K562 (cell line): Measurements from ENCODE around the gene NQO2. TPM values are rescaled to one million over a fixed set of nuclear protein-coding genes. Genes with fewer than 3 reads are reported as not detected.
A peak's percentile ranks its signal among the peaks of the same experiment; 100 is the strongest.

Experiments used
- ATAC-seq: fragments of 200-7000 bp; cut with Tn5 transposase; 3 replicates; pipeline ENCODE4 v1.9.1; 2020; ENCODE audit warnings: moderate library complexity
- BruUV-seq: library from RNA; stranded (reverse); fragments of 400-500 nt; replicated peaks from 2 replicates; lab custom pipeline; 2021; lab: Mats Ljungman, UMichigan
- CTCF ChIA-PET: fragments of 300-600 bp; formaldehyde crosslinking; extraction: SDS; loops from one replicate; lab custom pipeline; 2021; ENCODE audit warnings: low intra/inter-chr PET ratio; lab: Yijun Ruan, JAX
- POLR2A ChIA-PET: fragments of 300-600, 350-650 bp; sonication (Branson Sonifier 250); formaldehyde crosslinking; extraction: SDS; loops from one replicate; lab custom pipeline; 2021; ENCODE audit warnings: antibody characterized with exemption, inconsistent platforms; lab: Yijun Ruan, JAX
- DNase-seq, 4 experiments: peaks; one replicate each; pipeline versions ENCODE4 v3.0.0 to v3.0.0-alpha.2; 2011 to 2018; ENCODE audit warnings: low spot score in 3 of 4, mixed read lengths in 3 of 4; ENCODE audit errors: extremely low read depth in 1 of 4
- FAIRE-seq: peaks from 2 replicates; lab custom pipeline; 2011; peaks lifted over from hg19 to GRCh38; lab: Jason Lieb, UNC
- H2AFZ ChIP-seq: 2 replicates; pipeline ENCODE4 v1.6.0; 2011; ENCODE audit warnings: low read depth, low read length, control low read depth, inconsistent platforms
- H3K27ac ChIP-seq: fragments of 200-600 bp; 3 replicates; pipeline ENCODE4 v1.8.0; 2011; ENCODE audit warnings: low read depth, mild to moderate bottlenecking, control low read depth, inconsistent platforms, low read length, moderate library complexity, mixed read lengths; ENCODE audit errors: extremely low read depth
- H3K27me3 ChIP-seq, 2 experiments: fragments of 300-600 bp in 1 of 2; 2 replicates in 1 of 2; 3 replicates in 1 of 2; pipeline versions ENCODE4 v1.6.0 to v1.8.0; 2011; ENCODE audit warnings: inconsistent platforms in 2 of 2, low read length in 2 of 2, mild to moderate bottlenecking in 1 of 2, mixed read lengths in 1 of 2, moderate library complexity in 1 of 2; ENCODE audit not compliant: control insufficient read depth in 2 of 2, insufficient read depth in 2 of 2
- H3K36me3 ChIP-seq: fragments of 300-600 bp; 3 replicates; pipeline ENCODE4 v1.8.0; 2011; ENCODE audit warnings: mild to moderate bottlenecking, low read length, inconsistent platforms; ENCODE audit not compliant: control insufficient read depth, insufficient read depth
- H3K4me1 ChIP-seq, 2 experiments: fragments of 200-600 bp in 1 of 2; replicated peaks in 1 of 2; 2 replicates in 1 of 2; 3 replicates in 1 of 2; pipeline versions ENCODE4 v1.5.1 to v1.8.0; 2011; ENCODE audit warnings: inconsistent platforms in 2 of 2, low read length in 2 of 2, mild to moderate bottlenecking in 1 of 2, mixed read lengths in 1 of 2, moderate library complexity in 1 of 2; ENCODE audit not compliant: control insufficient read depth in 2 of 2, insufficient read depth in 2 of 2
- H3K4me2 ChIP-seq: 2 replicates; pipeline ENCODE4 v1.6.1; 2011; ENCODE audit warnings: low read length, control low read depth, inconsistent platforms, mixed read lengths; ENCODE audit not compliant: insufficient read depth
- H3K4me3 ChIP-seq: fragments of 200-600 bp; sonication (generic), shearing (Covaris generic); 2 replicates; pipeline ENCODE4 v1.5.1; 2016; ENCODE audit warnings: control low read depth, inconsistent platforms
- H3K79me2 ChIP-seq: fragments of 200-600 bp; 3 replicates; pipeline ENCODE4 v1.8.0; 2011; ENCODE audit warnings: low read length, inconsistent platforms; ENCODE audit not compliant: control insufficient read depth, insufficient read depth
- H3K9ac ChIP-seq, 2 experiments: 2 replicates each; pipeline versions ENCODE4 v1.6.0 to v1.6.1; 2011; ENCODE audit warnings: low read depth in 2 of 2, low read length in 2 of 2, control low read depth in 1 of 2, inconsistent platforms in 1 of 2, mild to moderate bottlenecking in 1 of 2, mixed read lengths in 1 of 2; ENCODE audit not compliant: insufficient read depth in 1 of 2
- H3K9me1 ChIP-seq: one replicate; pipeline ENCODE4 v1.6.0; 2011; ENCODE audit warnings: inconsistent platforms, mild to moderate bottlenecking, low read length, moderate library complexity; ENCODE audit not compliant: control insufficient read depth, insufficient read depth
- H3K9me3 ChIP-seq: replicated peaks from 2 replicates; pipeline ENCODE4 v1.5.1; 2011; ENCODE audit warnings: low read depth, low read length, inconsistent platforms; ENCODE audit not compliant: control insufficient read depth, insufficient read depth
- H4K20me1 ChIP-seq: replicated peaks from 2 replicates; pipeline ENCODE4 v1.6.1; 2011; ENCODE audit warnings: low read length, inconsistent platforms, mixed read lengths; ENCODE audit not compliant: control insufficient read depth, insufficient read depth
- CBFA2T2 ChIP-seq: fragments of 450-650 bp; conservative IDR thresholded peaks from 2 replicates; pipeline ENCODE4 v1.6.1; 2017; ENCODE audit warnings: mild to moderate bottlenecking
- CTCF ChIP-seq, 3 experiments: IDR thresholded peaks in 2 of 3; conservative IDR thresholded peaks in 1 of 3; 2 replicates each; pipeline ENCODE4 v1.5.1; 2011 to 2012; ENCODE audit warnings: low read length in 3 of 3, mild to moderate bottlenecking in 3 of 3, control low read depth in 2 of 3, improper control_type of control experiment in 1 of 3, inconsistent platforms in 1 of 3, low read depth in 1 of 3, mixed read lengths in 1 of 3, moderate library complexity in 1 of 3; ENCODE audit not compliant: insufficient read depth in 2 of 3
- EP400 ChIP-seq: fragments of 450-650 bp; IDR thresholded peaks from 2 replicates; pipeline ENCODE4 v1.6.1; 2017; ENCODE audit warnings: antibody characterized with exemption, mild to moderate bottlenecking, moderate library complexity
- HIVEP1 ChIP-seq: fragments of 250-450 bp; sonication (Bioruptor Pico); IDR thresholded peaks from 2 replicates; pipeline ENCODE4 v1.4.0; 2020; ENCODE audit warnings: mild to moderate bottlenecking
- MYBL2 ChIP-seq, 2 experiments: fragments of 450-650 bp in 1 of 2; sonication (generic) in 1 of 2; formaldehyde crosslinking in 1 of 2; IDR thresholded peaks; 2 replicates each; pipeline versions ENCODE4 v1.6.1 to v1.8.1; 2017 to 2022; ENCODE audit warnings: borderline replicate concordance in 1 of 2, inconsistent platforms in 1 of 2, low read depth in 1 of 2, mild to moderate bottlenecking in 1 of 2, missing genetic modification reagents in 1 of 2, moderate library complexity in 1 of 2
- NR4A1 ChIP-seq, 2 experiments: fragments of 250-450 bp in 1 of 2; fragments of 450-650 bp in 1 of 2; sonication (Bioruptor Pico) in 1 of 2; IDR thresholded peaks; 2 replicates each; pipeline versions ENCODE4 v1.4.0 to v1.6.1; 2016 to 2020; ENCODE audit warnings: mild to moderate bottlenecking in 2 of 2, missing compliant biosample characterization in 1 of 2, missing genetic modification characterization in 1 of 2, moderate library complexity in 1 of 2
- POLR2H ChIP-seq: IDR thresholded peaks from 2 replicates; pipeline ENCODE4 v1.6.1; 2016; ENCODE audit warnings: missing genetic modification characterization, low read depth, mild to moderate bottlenecking, control low read depth, missing compliant biosample characterization, moderate library complexity
- ZNF274 ChIP-seq: IDR thresholded peaks from 2 replicates; pipeline ENCODE4 v1.6.1; 2011; ENCODE audit warnings: low read depth, mild to moderate bottlenecking, low read length, moderate library complexity, borderline replicate concordance
- ZNF655 ChIP-seq: fragments of 250-450 bp; sonication (Bioruptor Pico); IDR thresholded peaks from 2 replicates; pipeline ENCODE4 v1.5.0; 2021
- WGBS: fragments of 100-300 bp; shearing (Covaris generic); methylation state at CpG from one replicate; pipeline ENCODE4 v1.1.6; 2016; ENCODE audit warnings: low coverage, mixed read lengths; ENCODE audit not compliant: insufficient coverage; ENCODE audit errors: missing lambda C conversion rate; 5-methylcytosine and 5-hydroxymethylcytosine counted together
- in situ Hi-C: fragments of 300-500 bp; cut with MboI; formaldehyde crosslinking; loops from 4 replicates; pipeline ENCODE4 v1.15.0; 2018; ENCODE audit warnings: inconsistent platforms, mixed read lengths
- intact Hi-C: fragments of 100-400 bp; cut with micrococcal nuclease; formaldehyde crosslinking; loops from 2 replicates; pipeline ENCODE4 v1.14.2; 2022
- polyA plus RNA-seq, 8 experiments: library from polyadenylated mRNA; depleted of rRNA in 4 of 8; stranded (reverse) in 5 of 8; unstranded in 3 of 8; fragments of >200 nt; fragmentation: Nextera tagmentation in 2 of 8; fragmentation: Illumina TruSeq in 1 of 8; extraction: Ambion mirVana in 2 of 8; extraction: Trizol in 1 of 8; gene quantifications; 2 replicates each; pipeline versions ENCODE4 v1.2.1 to v1.2.3, GENCODE V29; 2011 to 2014; ENCODE audit warnings: inconsistent platforms in 1 of 8, missing spikeins in 1 of 8
- total RNA-seq, 7 experiments: library from RNA; depleted of rRNA in 6 of 7; stranded (reverse); fragments of >200 nt in 6 of 7; fragmentation: Illumina TruSeq in 2 of 7; extraction: Trizol in 2 of 7; gene quantifications; 2 replicates each; pipeline versions ENCODE4 v1.2.1 to v1.2.3, GENCODE V29; 2011 to 2021; ENCODE audit warnings: low replicate concordance in 1 of 7
- TF ChIP-seq, protein P1 (sequence below): fragments of 250-450 bp; sonication (Bioruptor Pico); IDR thresholded peaks from 2 replicates; pipeline ENCODE4 v1.8.0; 2021; ENCODE audit warnings: mild to moderate bottlenecking, moderate library complexity
- TF ChIP-seq, protein P2 (sequence below): fragments of 450-650 bp; IDR thresholded peaks from 2 replicates; pipeline ENCODE4 v1.7.0; 2016; ENCODE audit warnings: borderline replicate concordance
- TF ChIP-seq, protein P3 (sequence below), 2 experiments: fragments of 450-650 bp; IDR thresholded peaks; 2 replicates each; pipeline ENCODE4 v1.6.1; 2016

The NQO2 gene
- total and polyA plus RNA-seq, 9 of the 15 experiments (the other 6 are each of a cell fraction or from before 2014, with no cell fraction given) = 54.6 to 214 (median 116) TPM

DNA sequence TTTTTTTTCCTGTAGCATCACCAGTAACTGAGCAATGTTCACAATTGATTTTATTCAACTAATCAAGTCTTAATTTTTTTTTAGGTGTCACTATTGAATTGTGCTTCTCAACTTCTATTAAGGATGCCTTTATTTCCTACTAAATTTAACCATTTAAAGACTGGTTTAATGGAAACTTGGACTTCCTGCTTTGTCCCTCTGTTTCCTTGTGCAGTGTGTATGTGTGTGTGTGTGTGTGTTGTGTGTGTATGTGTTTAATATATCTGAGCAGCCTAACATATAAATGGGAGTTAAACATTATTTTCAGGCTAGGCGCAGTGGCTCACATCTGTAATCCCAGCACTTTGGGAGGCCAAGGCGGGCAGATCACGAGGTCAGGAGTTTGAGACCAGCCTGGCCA lies 30.1 kb upstream of the NQO2 start:
- 67% methylated on average over 3 of the region's 3 CpGs for WGBS
- peaks cover 70% of the 10 kb centered on the region for H3K79me2 ChIP-seq
- TF ChIP-seq ZNF655 (CRISPR knock-in tag) (no peak), HIVEP1 (no peak), POLR2H (tag) (0 out of 2 replicates have a peak, but pooled peaks have one; percentile 53), NR4A1 (CRISPR knock-in tag; IDR thresholded peaks at IDR 0.05) (no peak), NR4A1 (tag; IDR thresholded peaks at IDR 0.05) (no peak), MYBL2 (IDR thresholded peaks at IDR 0.05; ENCODE audit: low read depth) (peak; percentile 37; the same call in 1 of the 2 replicates), MYBL2 (CRISPR knock-in tag; IDR thresholded peaks at IDR 0.05; ENCODE audit: borderline replicate concordance) (no peak), CBFA2T2 (no peak), EP400 (0 out of 2 replicates have a peak, but pooled peaks have one; percentile 22), CTCF (IDR thresholded peaks at IDR 0.05 in 2 of 3, conservative IDR thresholded peaks at IDR 0.05 in 1 of 3; ENCODE audit: insufficient read depth in 2 of 3, low read depth in 1 of 3, low read length in 3 of 3) (no peak), ZNF274 (no peak)
- TF ChIP-seq, protein P1, sequence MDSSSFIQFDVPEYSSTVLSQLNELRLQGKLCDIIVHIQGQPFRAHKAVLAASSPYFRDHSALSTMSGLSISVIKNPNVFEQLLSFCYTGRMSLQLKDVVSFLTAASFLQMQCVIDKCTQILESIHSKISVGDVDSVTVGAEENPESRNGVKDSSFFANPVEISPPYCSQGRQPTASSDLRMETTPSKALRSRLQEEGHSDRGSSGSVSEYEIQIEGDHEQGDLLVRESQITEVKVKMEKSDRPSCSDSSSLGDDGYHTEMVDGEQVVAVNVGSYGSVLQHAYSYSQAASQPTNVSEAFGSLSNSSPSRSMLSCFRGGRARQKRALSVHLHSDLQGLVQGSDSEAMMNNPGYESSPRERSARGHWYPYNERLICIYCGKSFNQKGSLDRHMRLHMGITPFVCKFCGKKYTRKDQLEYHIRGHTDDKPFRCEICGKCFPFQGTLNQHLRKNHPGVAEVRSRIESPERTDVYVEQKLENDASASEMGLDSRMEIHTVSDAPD (CRISPR knock-in tag) = no peak
- TF ChIP-seq, protein P2, sequence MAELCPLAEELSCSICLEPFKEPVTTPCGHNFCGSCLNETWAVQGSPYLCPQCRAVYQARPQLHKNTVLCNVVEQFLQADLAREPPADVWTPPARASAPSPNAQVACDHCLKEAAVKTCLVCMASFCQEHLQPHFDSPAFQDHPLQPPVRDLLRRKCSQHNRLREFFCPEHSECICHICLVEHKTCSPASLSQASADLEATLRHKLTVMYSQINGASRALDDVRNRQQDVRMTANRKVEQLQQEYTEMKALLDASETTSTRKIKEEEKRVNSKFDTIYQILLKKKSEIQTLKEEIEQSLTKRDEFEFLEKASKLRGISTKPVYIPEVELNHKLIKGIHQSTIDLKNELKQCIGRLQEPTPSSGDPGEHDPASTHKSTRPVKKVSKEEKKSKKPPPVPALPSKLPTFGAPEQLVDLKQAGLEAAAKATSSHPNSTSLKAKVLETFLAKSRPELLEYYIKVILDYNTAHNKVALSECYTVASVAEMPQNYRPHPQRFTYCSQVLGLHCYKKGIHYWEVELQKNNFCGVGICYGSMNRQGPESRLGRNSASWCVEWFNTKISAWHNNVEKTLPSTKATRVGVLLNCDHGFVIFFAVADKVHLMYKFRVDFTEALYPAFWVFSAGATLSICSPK = 0 out of 2 replicates have a peak, but pooled peaks have one; percentile 65
- TF ChIP-seq, protein P3, sequence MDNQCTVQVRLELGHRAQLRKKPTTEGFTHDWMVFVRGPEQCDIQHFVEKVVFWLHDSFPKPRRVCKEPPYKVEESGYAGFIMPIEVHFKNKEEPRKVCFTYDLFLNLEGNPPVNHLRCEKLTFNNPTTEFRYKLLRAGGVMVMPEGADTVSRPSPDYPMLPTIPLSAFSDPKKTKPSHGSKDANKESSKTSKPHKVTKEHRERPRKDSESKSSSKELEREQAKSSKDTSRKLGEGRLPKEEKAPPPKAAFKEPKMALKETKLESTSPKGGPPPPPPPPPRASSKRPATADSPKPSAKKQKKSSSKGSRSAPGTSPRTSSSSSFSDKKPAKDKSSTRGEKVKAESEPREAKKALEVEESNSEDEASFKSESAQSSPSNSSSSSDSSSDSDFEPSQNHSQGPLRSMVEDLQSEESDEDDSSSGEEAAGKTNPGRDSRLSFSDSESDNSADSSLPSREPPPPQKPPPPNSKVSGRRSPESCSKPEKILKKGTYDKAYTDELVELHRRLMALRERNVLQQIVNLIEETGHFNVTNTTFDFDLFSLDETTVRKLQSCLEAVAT (IDR thresholded peaks at IDR 0.05) = peak; percentile 44 to 56; a peak in 1 of 4 replicates

More for the DNA sequence above, 30.1 kb upstream of the NQO2 start:
- peak overlapping the region; percentile 23 to 76; a peak in 3 of 4 replicates for H3K9ac ChIP-seq
- H3K4me3 ChIP-seq = no peak overlapping the region; the same call in 1 of the 2 replicates
- no peaks in the 10 kb centered on the region for H4K20me1 ChIP-seq
- intact Hi-C loops = no loop called here
- no peak for ATAC-seq
- H3K4me2 ChIP-seq = peak overlapping the region; percentile 90
- no peak for FAIRE-seq
- no peaks in the 10 kb centered on the region for H3K9me1 ChIP-seq
- in situ Hi-C loops = no loop called here
- no TSS peak for BruUV-seq
- no peak overlapping the region for H2AFZ ChIP-seq
- peaks cover 9% of the 10 kb centered on the region; the same call in 2 of the 3 replicates for H3K36me3 ChIP-seq
- H3K4me1 ChIP-seq = peaks cover 42 to 47% of the 10 kb centered on the region in 2 experiments
- ChIA-PET CTCF (no interaction called here), POLR2A (interaction anchor here (1.0 to 2.0 kb wide), 6 partner anchors 10 to 128 kb away, joined by 4 to 10 read pairs (median 4); partner anchors contain the start of gene SERPINB1)
- H3K27ac ChIP-seq = no peak overlapping the region
- no peak for DNase-seq
- H3K9me3 ChIP-seq = no peaks in the 10 kb centered on the region
- no peaks in the 10 kb centered on the region for H3K27me3 ChIP-seq
